B cell (primary cell): Measurements from ENCODE around the gene ZCCHC2. TPM values are rescaled to one million over a fixed set of nuclear protein-coding genes. Genes with fewer than 3 reads are reported as not detected.

Experiments
- ATAC-seq: fragments of 200-7000 bp; cut with Tn5 transposase; one replicate; pipeline ENCODE4 v1.10.0; 2021; ENCODE audit warnings: low read depth, mild to moderate bottlenecking, moderate number of reproducible peaks, moderate library complexity
- CTCF ChIA-PET: fragments of 350-600 bp; sonication (Branson Sonifier 250); formaldehyde crosslinking; loops from one replicate; lab custom pipeline; 2021; ENCODE audit warnings: antibody characterized with exemption, inconsistent platforms; lab: Charles Lee
- POLR2A ChIA-PET: fragments of 350-600 bp; sonication (Branson Sonifier 250); formaldehyde crosslinking; loops from one replicate; lab custom pipeline; 2021; ENCODE audit warnings: antibody characterized with exemption; lab: Charles Lee
- DNase-seq: peaks from one replicate; pipeline ENCODE4 v3.0.0; 2013
- H2AFZ ChIP-seq: 2 replicates; pipeline ENCODE4 v1.6.1; 2012; ENCODE audit warnings: mild to moderate bottlenecking, low read depth, low read length; ENCODE audit not compliant: insufficient read depth, poor library complexity, severe bottlenecking
- H3K27ac ChIP-seq, 2 donors: 1 replicate in 1 of 2; 2 replicates in 1 of 2; pipeline ENCODE4 v1.5.1; 2012 to 2013; ENCODE audit warnings: low read length in 2 of 2, mild to moderate bottlenecking in 2 of 2, moderate library complexity in 1 of 2
- H3K27me3 ChIP-seq, 4 experiments: fragments of 200-600 bp in 1 of 4; sonication (generic) in 1 of 4; replicated peaks in 1 of 4; 1 replicate in 2 of 4; 2 replicates in 2 of 4; pipeline versions ENCODE4 v1.6.1 to v1.7.0; 2013 to 2016; ENCODE audit warnings: low read length in 3 of 4, mild to moderate bottlenecking in 2 of 4, mixed read lengths in 1 of 4, moderate library complexity in 1 of 4; ENCODE audit not compliant: insufficient read depth in 4 of 4, control insufficient read depth in 3 of 4; ENCODE audit errors: control extremely low read depth in 1 of 4
- H3K36me3 ChIP-seq, 2 experiments: replicated peaks in 1 of 2; 1 replicate in 1 of 2; 2 replicates in 1 of 2; pipeline versions ENCODE4 v1.6.1 to v1.7.1; 2013; ENCODE audit warnings: low read length in 1 of 2; ENCODE audit not compliant: insufficient read depth in 2 of 2, control insufficient read depth in 1 of 2; ENCODE audit errors: control extremely low read depth in 1 of 2, extremely low read depth in 1 of 2
- H3K4me1 ChIP-seq, 2 donors: fragments of 200-600 bp in 1 of 2; sonication (generic) in 1 of 2; 1 replicate in 1 of 2; 2 replicates in 1 of 2; pipeline versions ENCODE4 v1.5.1 to v1.6.1; 2013 to 2017; ENCODE audit warnings: low read length in 2 of 2; ENCODE audit not compliant: control insufficient read depth in 2 of 2, insufficient read depth in 2 of 2
- H3K4me2 ChIP-seq: replicated peaks from 2 replicates; pipeline ENCODE3; 2012; ENCODE audit warnings: mild to moderate bottlenecking, low read depth, low read length; ENCODE audit not compliant: poor library complexity, severe bottlenecking
- H3K4me3 ChIP-seq, 5 experiments: fragments of 200-600 bp in 1 of 5; sonication (generic) in 1 of 5; 1 replicate in 3 of 5; 2 replicates in 2 of 5; pipeline versions ENCODE4 v1.5.1 to v1.7.0; 2011 to 2016; ENCODE audit warnings: low read length in 4 of 5, mild to moderate bottlenecking in 4 of 5, low read depth in 2 of 5, control low read depth in 1 of 5, moderate library complexity in 1 of 5; ENCODE audit not compliant: insufficient read depth in 1 of 5; ENCODE audit errors: control extremely low read depth in 1 of 5, extremely low read depth in 1 of 5
- H3K79me2 ChIP-seq: fragments of 200-600 bp; sonication (generic); one replicate; pipeline ENCODE4 v1.6.0; 2016; ENCODE audit warnings: low read length; ENCODE audit not compliant: control insufficient read depth, insufficient read depth
- H3K9ac ChIP-seq: fragments of 200-600 bp; sonication (generic); 2 replicates; pipeline ENCODE4 v1.6.1; 2017; ENCODE audit warnings: mild to moderate bottlenecking, low read length, moderate library complexity
- H3K9me3 ChIP-seq, 3 donors: one replicate each; pipeline versions ENCODE4 v1.6.1 to v1.7.1; 2013; ENCODE audit warnings: low read length in 2 of 3; ENCODE audit not compliant: control insufficient read depth in 2 of 3, insufficient read depth in 1 of 3; ENCODE audit errors: control extremely low read depth in 1 of 3
- H4K20me1 ChIP-seq: 2 replicates; pipeline ENCODE4 v1.6.0; 2012; ENCODE audit warnings: mild to moderate bottlenecking, low read length; ENCODE audit not compliant: insufficient read depth, control insufficient read depth, poor library complexity, severe bottlenecking
- H3K27ac Mint-ChIP-seq: one replicate; pipeline ENCODE4 v1.8.0; 2021; ENCODE audit warnings: mixed read lengths
- H3K27me3 Mint-ChIP-seq: one replicate; pipeline ENCODE4 v1.8.0; 2021; ENCODE audit warnings: mixed read lengths
- H3K4me1 Mint-ChIP-seq: one replicate; pipeline ENCODE4 v1.8.0; 2021; ENCODE audit warnings: mixed read lengths
- H3K4me3 Mint-ChIP-seq: one replicate; pipeline ENCODE4 v1.8.0; 2021; ENCODE audit warnings: mixed read lengths
- H3K9me3 Mint-ChIP-seq: one replicate; pipeline ENCODE4 v1.8.0; 2022; ENCODE audit warnings: mixed read lengths; ENCODE audit not compliant: insufficient read depth
- EZH2 ChIP-seq: IDR thresholded peaks from 2 replicates; pipeline ENCODE4 v1.6.1; 2012; ENCODE audit warnings: borderline replicate concordance, low read depth, mild to moderate bottlenecking, moderate library complexity, low read length; ENCODE audit not compliant: insufficient read depth, poor library complexity, severe bottlenecking
- WGBS: methylation state at CpG from one replicate; pipeline ENCODE4 v1.1.5; 2013; ENCODE audit warnings: missing lambda C conversion rate; ENCODE audit not compliant: insufficient coverage; 5-methylcytosine and 5-hydroxymethylcytosine counted together
- intact Hi-C: fragments of 100-400 bp; cut with micrococcal nuclease; formaldehyde crosslinking; loops from one replicate; pipeline ENCODE4 v1.10.0; 2022
- polyA plus RNA-seq: library from polyadenylated mRNA; depleted of rRNA; stranded (reverse); fragments of >200 nt; gene quantifications from 2 replicates; pipeline ENCODE4 v1.2.3, GENCODE V29; 2012
- total RNA-seq, 2 donors: library from RNA; stranded (reverse); fragments of 120-200 nt in 1 of 2; gene quantifications; 1 replicate in 1 of 2; 2 replicates in 1 of 2; pipeline versions ENCODE4 v1.2.3 to v1.2.4, GENCODE V29; 2013 to 2022
- TF ChIP-seq, protein P1 (sequence below): fragments of 200-600 bp; IDR thresholded peaks from one replicate; pipeline ENCODE4 v1.8.0; 2022; ENCODE audit warnings: antibody characterized with exemption, mild to moderate bottlenecking

Gene ZCCHC2
- total and polyA plus RNA-seq, 2 donors (not counting 1 experiment from before 2014, with no cell fraction given): 24.5 to 53.7 TPM

DNA sequence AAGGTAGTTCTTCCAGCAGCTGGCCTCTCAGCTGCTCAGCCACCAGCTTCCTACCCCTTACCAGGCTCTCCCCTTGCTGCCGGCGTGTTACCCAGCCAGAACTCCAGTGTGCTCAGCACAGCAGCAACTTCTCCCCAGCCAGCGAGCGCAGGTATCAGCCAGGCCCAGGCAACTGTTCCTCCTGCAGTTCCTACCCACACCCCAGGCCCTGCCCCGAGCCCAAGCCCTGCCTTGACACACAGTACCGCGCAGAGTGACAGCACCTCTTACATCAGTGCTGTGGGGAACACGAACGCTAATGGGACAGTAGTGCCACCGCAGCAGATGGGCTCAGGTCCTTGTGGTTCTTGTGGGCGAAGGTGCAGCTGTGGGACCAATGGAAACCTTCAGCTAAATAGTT is 52.0 kb downstream of the ZCCHC2 start:
- peaks cover 20% of the 10 kb centered on the region for H3K4me1 Mint-ChIP-seq
- no peak for DNase-seq
- no peaks in the 10 kb centered on the region for H3K9me3 Mint-ChIP-seq
- no peak overlapping the region for H3K27ac ChIP-seq
- H3K9ac ChIP-seq: no peak overlapping the region
- H3K4me3 ChIP-seq: no peak overlapping the region
- no peak for ATAC-seq
- H3K79me2 ChIP-seq: no peaks in the 10 kb centered on the region
- TF ChIP-seq EZH2: no peak
- TF ChIP-seq, protein P1, sequence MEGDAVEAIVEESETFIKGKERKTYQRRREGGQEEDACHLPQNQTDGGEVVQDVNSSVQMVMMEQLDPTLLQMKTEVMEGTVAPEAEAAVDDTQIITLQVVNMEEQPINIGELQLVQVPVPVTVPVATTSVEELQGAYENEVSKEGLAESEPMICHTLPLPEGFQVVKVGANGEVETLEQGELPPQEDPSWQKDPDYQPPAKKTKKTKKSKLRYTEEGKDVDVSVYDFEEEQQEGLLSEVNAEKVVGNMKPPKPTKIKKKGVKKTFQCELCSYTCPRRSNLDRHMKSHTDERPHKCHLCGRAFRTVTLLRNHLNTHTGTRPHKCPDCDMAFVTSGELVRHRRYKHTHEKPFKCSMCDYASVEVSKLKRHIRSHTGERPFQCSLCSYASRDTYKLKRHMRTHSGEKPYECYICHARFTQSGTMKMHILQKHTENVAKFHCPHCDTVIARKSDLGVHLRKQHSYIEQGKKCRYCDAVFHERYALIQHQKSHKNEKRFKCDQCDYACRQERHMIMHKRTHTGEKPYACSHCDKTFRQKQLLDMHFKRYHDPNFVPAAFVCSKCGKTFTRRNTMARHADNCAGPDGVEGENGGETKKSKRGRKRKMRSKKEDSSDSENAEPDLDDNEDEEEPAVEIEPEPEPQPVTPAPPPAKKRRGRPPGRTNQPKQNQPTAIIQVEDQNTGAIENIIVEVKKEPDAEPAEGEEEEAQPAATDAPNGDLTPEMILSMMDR: no peak
- intact Hi-C loops: no loop called here
- CTCF ChIA-PET: interaction anchor here (1.8 to 2.1 kb wide), 2 partner anchors 9 to 11 kb away, joined by 5 to 8 read pairs; no protein-coding TSS in a partner anchor
- POLR2A ChIA-PET: no interaction called here
- peak overlapping the region; percentile 17 for H3K27ac Mint-ChIP-seq
- H3K36me3 ChIP-seq: peaks cover 12 to 83% of the 10 kb centered on the region in 2 experiments
- H3K27me3 ChIP-seq: no peaks in the 10 kb centered on the region
- no peaks in the 10 kb centered on the region for H3K4me1 ChIP-seq
- 96% methylated on average over 10 of the region's 11 CpGs for WGBS
- peaks cover 3% of the 10 kb centered on the region for H4K20me1 ChIP-seq
- H3K4me3 Mint-ChIP-seq: no peak overlapping the region
- H3K27me3 Mint-ChIP-seq: no peaks in the 10 kb centered on the region
- H2AFZ ChIP-seq: no peak overlapping the region
- no peaks in the 10 kb centered on the region for H3K9me3 ChIP-seq
- H3K4me2 ChIP-seq: no peak overlapping the region

DNA sequence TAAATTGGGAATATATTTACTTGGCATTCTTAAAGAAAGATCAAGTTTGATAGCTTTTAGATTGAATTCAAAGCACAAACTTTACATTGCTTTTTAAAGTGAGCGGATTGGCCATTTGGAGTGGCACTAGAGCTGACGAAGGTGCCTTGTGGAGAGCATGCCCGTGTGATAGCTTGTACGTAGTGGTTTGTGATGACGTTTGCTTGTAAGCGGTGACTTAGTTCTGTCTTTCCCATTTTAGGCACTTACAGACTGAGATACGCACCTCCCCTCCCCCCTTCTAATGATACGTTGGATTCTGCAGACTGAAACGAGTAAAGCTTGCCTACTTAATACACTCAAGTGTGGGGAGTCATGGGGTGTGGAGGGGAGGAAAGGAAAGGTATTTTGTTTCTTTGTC is 53.4 kb downstream of the ZCCHC2 start:
- no peak for ATAC-seq
- no peaks in the 10 kb centered on the region for H3K9me3 Mint-ChIP-seq
- no peak overlapping the region for H3K4me2 ChIP-seq

More for the DNA sequence above, 53.4 kb downstream of the ZCCHC2 start:
- intact Hi-C loops: no loop called here
- peaks cover 20% of the 10 kb centered on the region for H3K4me1 Mint-ChIP-seq
- Histone ChIP-seq H3K9ac (no peak overlapping the region), H3K27ac (no peak overlapping the region), H3K9me3 (no peaks in the 10 kb centered on the region), H3K36me3 (peaks cover 6 to 73% of the 10 kb centered on the region in 2 experiments), H2AFZ (no peak overlapping the region), H3K4me1 (no peaks in the 10 kb centered on the region), H3K79me2 (no peaks in the 10 kb centered on the region), H3K4me3 (no peak overlapping the region), H4K20me1 (peaks cover 3% of the 10 kb centered on the region), H3K27me3 (no peaks in the 10 kb centered on the region)
- WGBS: 100% methylated on average over 3 of the region's 9 CpGs
- CTCF ChIA-PET: interaction anchor here (1.6 to 2.3 kb wide), 3 partner anchors 10 to 129 kb away, joined by 3 to 17 read pairs (median 5); no protein-coding TSS in a partner anchor
- no peak overlapping the region for H3K27ac Mint-ChIP-seq
- TF ChIP-seq, protein P1: no peak
- TF ChIP-seq EZH2: no peak
- no peak for DNase-seq
- H3K4me3 Mint-ChIP-seq: no peak overlapping the region
- POLR2A ChIA-PET: no interaction called here
- no peaks in the 10 kb centered on the region for H3K27me3 Mint-ChIP-seq
